ENCODE results near the gene PTPN13.

PTPN13 gene

GRCh38 chr4:86626066-86626465 lies 32.0 kb downstream of the PTPN13 start:
- Histone ChIP-seq H2AK5ac (ENCODE audit: low read depth, low read length) (no peak overlapping the region), H2BK5ac (ENCODE audit: low read length) (no peak overlapping the region), H3K9ac (ENCODE audit: low read depth, low read length, poor library complexity) (no peak overlapping the region), H3K27ac (replicated peaks; ENCODE audit: low read length) (no peak overlapping the region), H3K4ac (ENCODE audit: low read length) (no peak overlapping the region), H3K4me3 (ENCODE audit: low read length in 2 of 2) (no peak overlapping the region), H3K23ac (ENCODE audit: low read depth, low read length, poor library complexity) (no peak overlapping the region), H4K91ac (ENCODE audit: low read depth, low read length, poor library complexity) (no peak overlapping the region), H2AFZ (ENCODE audit: low read length) (no peak overlapping the region), H4K8ac (ENCODE audit: low read depth, low read length) (no peak overlapping the region), H2BK120ac (ENCODE audit: low read depth, low read length) (no peak overlapping the region), H3K27me3 (ENCODE audit: control insufficient read depth in 3 of 3, insufficient read depth in 3 of 3, low read depth in 1 of 3, low read length in 3 of 3) (no peaks in the 10 kb centered on the region), H3K79me1 (ENCODE audit: low read depth, low read length) (no peaks in the 10 kb centered on the region), H3K36me3 (replicated peaks in 1 of 2; ENCODE audit: control insufficient read depth in 2 of 2, insufficient read depth in 2 of 2, low read length in 2 of 2) (peaks cover 0 to 21% of the 10 kb centered on the region in 2 donors), H3K4me1 (ENCODE audit: control insufficient read depth in 2 of 2, insufficient read depth in 1 of 2, low read depth in 1 of 2, low read length in 2 of 2) (no peaks in the 10 kb centered on the region), H2BK15ac (ENCODE audit: low read length) (no peak overlapping the region), H3K4me2 (ENCODE audit: insufficient read depth, low read length, poor library complexity, severe bottlenecking) (no peak overlapping the region), H3K14ac (ENCODE audit: low read length) (no peak overlapping the region), H2BK12ac (ENCODE audit: low read length) (no peak overlapping the region), H3K18ac (ENCODE audit: low read length) (no peak overlapping the region), H3K9me3 (replicated peaks in 1 of 2; ENCODE audit: control insufficient read depth in 2 of 2, insufficient read depth in 1 of 2, low read depth in 1 of 2, low read length in 2 of 2) (peaks cover 0 to 9% of the 10 kb centered on the region in 2 donors)
- DNase-seq (ENCODE audit: low spot score): no peak

GRCh38 chr4:86627462-86628135 lies 33.5 kb downstream of the PTPN13 start:
- Histone ChIP-seq H3K9me3 (replicated peaks in 1 of 2; ENCODE audit: control insufficient read depth in 2 of 2, insufficient read depth in 1 of 2, low read depth in 1 of 2, low read length in 2 of 2) (peaks cover 0 to 13% of the 10 kb centered on the region in 2 donors), H3K4me1 (ENCODE audit: control insufficient read depth in 2 of 2, insufficient read depth in 1 of 2, low read depth in 1 of 2, low read length in 2 of 2) (no peaks in the 10 kb centered on the region), H3K9ac (ENCODE audit: low read depth, low read length, poor library complexity) (no peak overlapping the region), H2AK5ac (ENCODE audit: low read depth, low read length) (no peak overlapping the region), H2BK5ac (ENCODE audit: low read length) (no peak overlapping the region), H3K79me1 (ENCODE audit: low read depth, low read length) (no peaks in the 10 kb centered on the region), H2BK12ac (ENCODE audit: low read length) (no peak overlapping the region), H3K4ac (ENCODE audit: low read length) (no peak overlapping the region), H2BK120ac (ENCODE audit: low read depth, low read length) (no peak overlapping the region), H2AFZ (ENCODE audit: low read length) (no peak overlapping the region), H4K91ac (ENCODE audit: low read depth, low read length, poor library complexity) (no peak overlapping the region), H2BK15ac (ENCODE audit: low read length) (no peak overlapping the region), H3K14ac (ENCODE audit: low read length) (no peak overlapping the region), H3K4me2 (ENCODE audit: insufficient read depth, low read length, poor library complexity, severe bottlenecking) (no peak overlapping the region), H3K36me3 (replicated peaks in 1 of 2; ENCODE audit: control insufficient read depth in 2 of 2, insufficient read depth in 2 of 2, low read length in 2 of 2) (peaks cover 0 to 20% of the 10 kb centered on the region in 2 donors), H3K23ac (ENCODE audit: low read depth, low read length, poor library complexity) (no peak overlapping the region), H3K18ac (ENCODE audit: low read length) (no peak overlapping the region), H3K27me3 (ENCODE audit: control insufficient read depth in 3 of 3, insufficient read depth in 3 of 3, low read depth in 1 of 3, low read length in 3 of 3) (no peaks in the 10 kb centered on the region), H3K4me3 (ENCODE audit: low read length in 2 of 2) (no peak overlapping the region), H3K27ac (replicated peaks; ENCODE audit: low read length) (no peak overlapping the region), H4K8ac (ENCODE audit: low read depth, low read length) (no peak overlapping the region)
- DNase-seq (ENCODE audit: low spot score): no peak

- Histone ChIP-seq H2AFZ (ENCODE audit: low read length) (no peak overlapping the region), H3K27ac (replicated peaks; ENCODE audit: low read length) (no peak overlapping the region), H2BK15ac (ENCODE audit: low read length) (no peak overlapping the region), H3K36me3 (replicated peaks in 1 of 2; ENCODE audit: control insufficient read depth in 2 of 2, insufficient read depth in 2 of 2, low read length in 2 of 2) (peaks cover 6 to 37% of the 10 kb centered on the region in 2 donors), H3K23ac (ENCODE audit: low read depth, low read length, poor library complexity) (no peak overlapping the region), H2BK120ac (ENCODE audit: low read depth, low read length) (no peak overlapping the region), H3K79me1 (ENCODE audit: low read depth, low read length) (peaks cover 3% of the 10 kb centered on the region), H4K8ac (ENCODE audit: low read depth, low read length) (no peak overlapping the region), H3K18ac (ENCODE audit: low read length) (no peak overlapping the region), H3K9me3 (replicated peaks in 1 of 2; ENCODE audit: control insufficient read depth in 2 of 2, insufficient read depth in 1 of 2, low read depth in 1 of 2, low read length in 2 of 2) (peaks cover 3 to 41% of the 10 kb centered on the region in 2 donors), H2BK12ac (ENCODE audit: low read length) (no peak overlapping the region), H3K4ac (ENCODE audit: low read length) (no peak overlapping the region), H3K4me3 (ENCODE audit: low read length in 2 of 2) (no peak overlapping the region), H3K4me1 (ENCODE audit: control insufficient read depth in 2 of 2, insufficient read depth in 1 of 2, low read depth in 1 of 2, low read length in 2 of 2) (no peaks in the 10 kb centered on the region), H4K91ac (ENCODE audit: low read depth, low read length, poor library complexity) (no peak overlapping the region), H3K4me2 (ENCODE audit: insufficient read depth, low read length, poor library complexity, severe bottlenecking) (no peak overlapping the region), H3K27me3 (ENCODE audit: control insufficient read depth in 3 of 3, insufficient read depth in 3 of 3, low read depth in 1 of 3, low read length in 3 of 3) (no peaks in the 10 kb centered on the region), H3K14ac (ENCODE audit: low read length) (no peak overlapping the region), H2BK5ac (ENCODE audit: low read length) (no peak overlapping the region), H3K9ac (ENCODE audit: low read depth, low read length, poor library complexity) (no peak overlapping the region), H2AK5ac (ENCODE audit: low read depth, low read length) (no peak overlapping the region)
- DNase-seq (ENCODE audit: low spot score): no peak
- WGBS, 2 donors (ENCODE audit: extremely low coverage in 2 of 2, insufficient read length in 2 of 2, insufficient replicate concordance in 1 of 2): no CpG with 5 or more reads among the region's 1 CpG
Measured at GRCh38 chr4:86630629-86631028, 36.5 kb downstream of the PTPN13 start.

GRCh38 chr4:86631166-86631565 lies 37.1 kb downstream of the PTPN13 start:
- no peak overlapping the region for H3K4me2 ChIP-seq (ENCODE audit: insufficient read depth, low read length, poor library complexity, severe bottlenecking)
- no peak overlapping the region for H4K8ac ChIP-seq (ENCODE audit: low read depth, low read length)
- no peak overlapping the region for H3K23ac ChIP-seq (ENCODE audit: low read depth, low read length, poor library complexity)
- H2AK5ac ChIP-seq (ENCODE audit: low read depth, low read length): no peak overlapping the region
- H3K79me1 ChIP-seq (ENCODE audit: low read depth, low read length): peaks cover 3% of the 10 kb centered on the region
- H3K36me3 ChIP-seq (replicated peaks in 1 of 2; ENCODE audit: control insufficient read depth in 2 of 2, insufficient read depth in 2 of 2, low read length in 2 of 2): peaks cover 7 to 43% of the 10 kb centered on the region in 2 donors
- H3K18ac ChIP-seq (ENCODE audit: low read length): no peak overlapping the region
- H2AFZ ChIP-seq (ENCODE audit: low read length): no peak overlapping the region
- H3K9me3 ChIP-seq (replicated peaks in 1 of 2; ENCODE audit: control insufficient read depth in 2 of 2, insufficient read depth in 1 of 2, low read depth in 1 of 2, low read length in 2 of 2): peaks cover 4 to 47% of the 10 kb centered on the region in 2 donors
- no peak overlapping the region for H3K9ac ChIP-seq (ENCODE audit: low read depth, low read length, poor library complexity)
- no peak overlapping the region for H2BK5ac ChIP-seq (ENCODE audit: low read length)
- H3K4me3 ChIP-seq (ENCODE audit: low read length in 2 of 2): no peak overlapping the region
- no peak overlapping the region for H3K27ac ChIP-seq (replicated peaks; ENCODE audit: low read length)
- no peaks in the 10 kb centered on the region for H3K4me1 ChIP-seq (ENCODE audit: control insufficient read depth in 2 of 2, insufficient read depth in 1 of 2, low read depth in 1 of 2, low read length in 2 of 2)
- H3K27me3 ChIP-seq (ENCODE audit: control insufficient read depth in 3 of 3, insufficient read depth in 3 of 3, low read depth in 1 of 3, low read length in 3 of 3): no peaks in the 10 kb centered on the region
- no peak for DNase-seq (ENCODE audit: low spot score)
- H2BK120ac ChIP-seq (ENCODE audit: low read depth, low read length): no peak overlapping the region
- no peak overlapping the region for H3K14ac ChIP-seq (ENCODE audit: low read length)
- H4K91ac ChIP-seq (ENCODE audit: low read depth, low read length, poor library complexity): no peak overlapping the region
- WGBS, 2 donors (ENCODE audit: extremely low coverage in 2 of 2, insufficient read length in 2 of 2, insufficient replicate concordance in 1 of 2): no CpG with 5 or more reads among the region's 1 CpG
- no peak overlapping the region for H3K4ac ChIP-seq (ENCODE audit: low read length)
- H2BK15ac ChIP-seq (ENCODE audit: low read length): no peak overlapping the region
- H2BK12ac ChIP-seq (ENCODE audit: low read length): no peak overlapping the region

Measured in neuronal stem cell (in vitro differentiated cells).